Measurements from ENCODE around the gene RNF213.

Gene RNF213

GRCh38 chr17:80225230-80225629 is 35.4 kb upstream of the RNF213 start:
- TF ChIP-seq CTCF (IDR thresholded peaks at IDR 0.05; ENCODE audit: borderline replicate concordance, insufficient read depth, low read depth, low read length), result no peak
- H3K4me3 ChIP-seq (ENCODE audit: low read depth, low read length), result no peak overlapping the region

- no peak overlapping the region for H3K4me3 ChIP-seq (ENCODE audit: low read depth, low read length)
- TF ChIP-seq CTCF (IDR thresholded peaks at IDR 0.05; ENCODE audit: borderline replicate concordance, insufficient read depth, low read depth, low read length), result no peak
These were observed 33.5 kb upstream of the RNF213 start for GRCh38 chr17:80227156-80227555.

- no peak overlapping the region for H3K4me3 ChIP-seq (ENCODE audit: low read depth, low read length)
- TF ChIP-seq CTCF (IDR thresholded peaks at IDR 0.05; ENCODE audit: borderline replicate concordance, insufficient read depth, low read depth, low read length), result no peak
These were observed 33.0 kb upstream of the RNF213 start for GRCh38 chr17:80227666-80228065.

GRCh38 chr17:80228477-80228876 is 32.2 kb upstream of the RNF213 start:
- H3K4me3 ChIP-seq (ENCODE audit: low read depth, low read length), result no peak overlapping the region
- no peak for TF ChIP-seq CTCF (IDR thresholded peaks at IDR 0.05; ENCODE audit: borderline replicate concordance, insufficient read depth, low read depth, low read length)

GRCh38 chr17:80229011-80229410 is 31.6 kb upstream of the RNF213 start:
- no peak overlapping the region for H3K4me3 ChIP-seq (ENCODE audit: low read depth, low read length)
- no peak for TF ChIP-seq CTCF (IDR thresholded peaks at IDR 0.05; ENCODE audit: borderline replicate concordance, insufficient read depth, low read depth, low read length)

- no peak overlapping the region for H3K4me3 ChIP-seq (ENCODE audit: low read depth, low read length)
- no peak for TF ChIP-seq CTCF (IDR thresholded peaks at IDR 0.05; ENCODE audit: borderline replicate concordance, insufficient read depth, low read depth, low read length)
These were observed 28.2 kb upstream of the RNF213 start for GRCh38 chr17:80232438-80232837.

- no peak for TF ChIP-seq CTCF (IDR thresholded peaks at IDR 0.05; ENCODE audit: borderline replicate concordance, insufficient read depth, low read depth, low read length)
- H3K4me3 ChIP-seq (ENCODE audit: low read depth, low read length), result no peak overlapping the region
These were observed 27.4 kb upstream of the RNF213 start for GRCh38 chr17:80233202-80233601.

Data from GM12875 (cell line).